GM12875 (cell line): ENCODE data around the gene MAST2.

Experiments
- H3K4me3 ChIP-seq: one replicate; pipeline ENCODE4 v1.5.1; 2011; ENCODE audit warnings: low read depth, low read length, control low read depth
- CTCF ChIP-seq: IDR thresholded peaks from 2 replicates; pipeline ENCODE4 v1.5.1; 2011; ENCODE audit warnings: low read depth, mild to moderate bottlenecking, control low read depth, inconsistent platforms, low read length, moderate library complexity, borderline replicate concordance; ENCODE audit not compliant: insufficient read depth

The MAST2 gene

GRCh38 chr1:45803299-45803780 lies at the start of gene MAST2:
MAST2 (plus strand) TSS chr1:45803612; CDS start chr1:45803896, 284 bp downstream.
- H3K4me3 ChIP-seq = peak within 1 kb of the TSS; percentile 64
- TF ChIP-seq CTCF = no peak

- TF ChIP-seq CTCF = no peak
- H3K4me3 ChIP-seq = no peak overlapping the region
These were observed 47.7 kb upstream of the MAST2 start for GRCh38 chr1:45755697-45756096.

GRCh38 chr1:45762291-45762690 lies 41.1 kb upstream of the MAST2 start:
- no peak overlapping the region for H3K4me3 ChIP-seq
- TF ChIP-seq CTCF = no peak

GRCh38 chr1:45765999-45766792 lies 37.2 kb upstream of the MAST2 start:
- no peak for TF ChIP-seq CTCF

GRCh38 chr1:45767035-45767434 lies 36.4 kb upstream of the MAST2 start:
- no peak overlapping the region for H3K4me3 ChIP-seq
- no peak for TF ChIP-seq CTCF

More at GRCh38 chr1:45765999-45766792, 37.2 kb upstream of the MAST2 start:
- H3K4me3 ChIP-seq = no peak overlapping the region

- H3K4me3 ChIP-seq = no peak overlapping the region
- no peak for TF ChIP-seq CTCF
These were observed 34.0 kb upstream of the MAST2 start for GRCh38 chr1:45769261-45769932.

GRCh38 chr1:45772971-45773370 lies 30.4 kb upstream of the MAST2 start:
- H3K4me3 ChIP-seq = no peak overlapping the region
- TF ChIP-seq CTCF = no peak
